H9 (cell line): Measurements from ENCODE around the gene ARHGAP27. TPM values are rescaled to one million over a fixed set of nuclear protein-coding genes. Genes with fewer than 3 reads are reported as not detected.

Source experiments
- DNase-seq: peaks from one replicate; pipeline ENCODE4 v3.0.0-alpha.2; 2017
- H2AFZ ChIP-seq: one replicate; pipeline ENCODE4 v1.6.1; 2013; ENCODE audit warnings: mild to moderate bottlenecking, low read length, control low read depth, moderate library complexity
- H2AK5ac ChIP-seq: 2 replicates; pipeline ENCODE4 v1.6.1; 2013; ENCODE audit warnings: low read length, control low read depth, mixed read lengths; ENCODE audit not compliant: insufficient read length
- H2BK120ac ChIP-seq: one replicate; pipeline ENCODE4 v1.6.1; 2013; ENCODE audit warnings: low read depth, mild to moderate bottlenecking, low read length, control low read depth, inconsistent platforms; ENCODE audit not compliant: poor library complexity, severe bottlenecking
- H2BK12ac ChIP-seq: 2 replicates; pipeline ENCODE4 v1.6.1; 2013; ENCODE audit warnings: low read length, control low read depth, mixed read lengths, low read depth; ENCODE audit not compliant: insufficient read length
- H2BK15ac ChIP-seq: 2 replicates; pipeline ENCODE4 v1.6.1; 2013; ENCODE audit warnings: low read depth, low read length, control low read depth
- H2BK20ac ChIP-seq: one replicate; pipeline ENCODE4 v1.6.1; 2013; ENCODE audit warnings: low read depth, mild to moderate bottlenecking, low read length, control low read depth, inconsistent platforms; ENCODE audit not compliant: poor library complexity, severe bottlenecking
- H2BK5ac ChIP-seq: 2 replicates; pipeline ENCODE4 v1.6.1; 2013; ENCODE audit warnings: low read length, control low read depth, mixed read lengths; ENCODE audit not compliant: insufficient read length
- H3K14ac ChIP-seq: 2 replicates; pipeline ENCODE4 v1.6.1; 2013; ENCODE audit warnings: low read length, control low read depth; ENCODE audit not compliant: insufficient read depth
- H3K18ac ChIP-seq: 2 replicates; pipeline ENCODE4 v1.6.1; 2013; ENCODE audit warnings: low read depth, mild to moderate bottlenecking, mixed read lengths, low read length, control low read depth; ENCODE audit not compliant: insufficient read length
- H3K23ac ChIP-seq: 2 replicates; pipeline ENCODE4 v1.6.1; 2013; ENCODE audit warnings: low read length, control low read depth, mixed read lengths, low read depth; ENCODE audit not compliant: insufficient read length
- H3K23me2 ChIP-seq: 2 replicates; pipeline ENCODE4 v1.6.1; 2013; ENCODE audit warnings: low read depth, mild to moderate bottlenecking, mixed read lengths, low read length, control low read depth; ENCODE audit not compliant: insufficient read length, poor library complexity, severe bottlenecking
- H3K27ac ChIP-seq: 2 replicates; pipeline ENCODE4 v1.5.1; 2013; ENCODE audit warnings: low read length, control low read depth, mixed read lengths, low read depth; ENCODE audit not compliant: insufficient read length
- H3K27me3 ChIP-seq: 2 replicates; pipeline ENCODE4 v1.6.1; 2013; ENCODE audit warnings: low read length, control low read depth, inconsistent platforms; ENCODE audit not compliant: insufficient read depth
- H3K4ac ChIP-seq: 2 replicates; pipeline ENCODE4 v1.6.1; 2013; ENCODE audit warnings: low read depth, mild to moderate bottlenecking, control low read depth, inconsistent platforms, low read length, moderate library complexity
- H3K4me1 ChIP-seq: 2 replicates; pipeline ENCODE4 v1.6.1; 2013; ENCODE audit warnings: low read length, control low read depth, inconsistent platforms; ENCODE audit not compliant: insufficient read depth
- H3K4me2 ChIP-seq: 2 replicates; pipeline ENCODE4 v1.6.1; 2013; ENCODE audit warnings: low read length, control low read depth, mixed read lengths; ENCODE audit not compliant: insufficient read length, insufficient read depth
- H3K56ac ChIP-seq: 2 replicates; pipeline ENCODE4 v1.6.1; 2013; ENCODE audit warnings: low read depth, mild to moderate bottlenecking, mixed read lengths, low read length, control low read depth; ENCODE audit not compliant: insufficient read length
- H3K79me1 ChIP-seq: 2 replicates; pipeline ENCODE4 v1.6.1; 2013; ENCODE audit warnings: low read depth, mild to moderate bottlenecking, moderate library complexity, low read length, control low read depth, inconsistent platforms; ENCODE audit not compliant: insufficient read depth, poor library complexity, severe bottlenecking
- H3K79me2 ChIP-seq: 2 replicates; pipeline ENCODE4 v1.6.1; 2013; ENCODE audit warnings: low read length, control low read depth, inconsistent platforms; ENCODE audit not compliant: insufficient read depth
- H3K9ac ChIP-seq: 2 replicates; pipeline ENCODE4 v1.6.1; 2013; ENCODE audit warnings: low read length, control low read depth, mixed read lengths; ENCODE audit not compliant: insufficient read length; ENCODE audit errors: extremely low read depth
- H3K9me3 ChIP-seq: one replicate; pipeline ENCODE4 v1.6.1; 2013; ENCODE audit warnings: low read depth, low read length, inconsistent platforms; ENCODE audit not compliant: control insufficient read depth
- H3T11ph ChIP-seq: one replicate; pipeline ENCODE4 v1.6.1; 2013; ENCODE audit warnings: mild to moderate bottlenecking, low read length, control low read depth, inconsistent platforms
- H4K20me1 ChIP-seq: one replicate; pipeline ENCODE4 v1.6.1; 2013; ENCODE audit not compliant: control insufficient read depth, insufficient read length, insufficient read depth
- H4K5ac ChIP-seq: 2 replicates; pipeline ENCODE4 v1.6.1; 2013; ENCODE audit warnings: low read depth, mild to moderate bottlenecking, mixed read lengths, low read length, control low read depth; ENCODE audit not compliant: insufficient read length
- H4K8ac ChIP-seq: replicated peaks from 2 replicates; pipeline ENCODE4 v1.6.1; 2013; ENCODE audit warnings: low read length, control low read depth, mixed read lengths, low read depth; ENCODE audit not compliant: insufficient read length
- H4K91ac ChIP-seq: 2 replicates; pipeline ENCODE4 v1.6.1; 2013; ENCODE audit warnings: low read depth, mild to moderate bottlenecking, moderate library complexity, mixed read lengths, low read length, control low read depth; ENCODE audit not compliant: insufficient read length
- H3K27ac Mint-ChIP-seq, 3 experiments: 2 replicates in 2 of 3; 3 replicates in 1 of 3; pipeline ENCODE4 v1.8.0; 2020 to 2021; ENCODE audit warnings: mixed read lengths in 3 of 3, mild to moderate bottlenecking in 1 of 3, moderate library complexity in 1 of 3
- H3K27me3 Mint-ChIP-seq: 2 replicates; pipeline ENCODE4 v1.8.0; 2021; ENCODE audit warnings: low read depth, mild to moderate bottlenecking, moderate library complexity, mixed read lengths
- H3K36me3 Mint-ChIP-seq, 3 experiments: 2 replicates in 2 of 3; 3 replicates in 1 of 3; pipeline ENCODE4 v1.8.0; 2020 to 2021; ENCODE audit warnings: low read depth in 3 of 3, mixed read lengths in 3 of 3; ENCODE audit not compliant: insufficient read depth in 1 of 3
- H3K4me1 Mint-ChIP-seq, 2 experiments: 2 replicates each; pipeline ENCODE4 v1.8.0; 2020; ENCODE audit warnings: mixed read lengths in 2 of 2
- H3K4me3 Mint-ChIP-seq, 2 experiments: 2 replicates in 1 of 2; 3 replicates in 1 of 2; pipeline ENCODE4 v1.8.0; 2020 to 2021; ENCODE audit warnings: mild to moderate bottlenecking in 2 of 2, mixed read lengths in 2 of 2, moderate library complexity in 1 of 2
- H3K9me3 Mint-ChIP-seq, 2 experiments: 2 replicates in 1 of 2; 3 replicates in 1 of 2; pipeline ENCODE4 v1.8.0; 2020; ENCODE audit warnings: mild to moderate bottlenecking in 2 of 2, mixed read lengths in 2 of 2, moderate library complexity in 1 of 2
- WGBS: extraction: QIAGEN DNeasy Blood & Tissue Kit; methylation state at CpG from one replicate; pipeline ENCODE4 v1.1.7; 2013; ENCODE audit warnings: missing lambda C conversion rate, low lambda C conversion rate, mixed read lengths; ENCODE audit not compliant: insufficient read length; ENCODE audit errors: extremely low coverage; 5-methylcytosine and 5-hydroxymethylcytosine counted together
- total RNA-seq: library from RNA; stranded (reverse); gene quantifications from 2 replicates; pipeline ENCODE4 v1.2.1, GENCODE V29; 2021
- TF ChIP-seq, protein P1 (sequence below): fragments of 200-600 bp; sonication (generic); conservative IDR thresholded peaks from 3 replicates; pipeline ENCODE4 v1.8.0; 2021; ENCODE audit warnings: antibody characterized with exemption, mild to moderate bottlenecking

The ARHGAP27 gene
- total RNA-seq, 1 experiment from 2014 or later = 9.9 TPM

DNA sequence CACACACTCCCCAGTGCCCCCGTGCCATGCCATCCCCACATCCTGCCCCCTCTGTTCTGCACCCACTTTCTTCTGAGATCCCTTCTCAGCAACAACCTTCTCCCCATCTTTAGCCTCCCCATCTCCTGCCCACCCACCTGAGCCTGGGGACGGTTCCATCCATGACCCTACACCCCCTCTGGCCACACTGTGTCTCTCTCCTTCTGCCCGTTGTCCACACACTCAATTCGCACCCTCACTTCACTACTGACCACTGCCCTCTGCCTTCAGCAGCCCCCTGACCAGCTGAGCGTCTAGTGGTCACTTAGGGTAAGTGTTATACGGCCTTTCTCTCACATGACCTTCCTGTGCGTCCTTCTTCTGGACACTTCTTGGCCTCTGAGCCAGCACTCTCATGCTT is 6.1 kb downstream of the ARHGAP27 start:
- no peak overlapping the region for H2BK20ac ChIP-seq
- no peak overlapping the region for H2AK5ac ChIP-seq
- no peak overlapping the region for H2BK120ac ChIP-seq
- H3T11ph ChIP-seq = no peak overlapping the region
- no peak overlapping the region for H3K27ac ChIP-seq
- H3K18ac ChIP-seq = no peak overlapping the region
- no peaks in the 10 kb centered on the region for H3K4me1 ChIP-seq
- H3K4me3 Mint-ChIP-seq = peak overlapping the region in 1 of 2 experiments; percentile 57; a peak in 1 of 5 replicates
- H3K79me2 ChIP-seq = no peaks in the 10 kb centered on the region
- TF ChIP-seq, protein P1, sequence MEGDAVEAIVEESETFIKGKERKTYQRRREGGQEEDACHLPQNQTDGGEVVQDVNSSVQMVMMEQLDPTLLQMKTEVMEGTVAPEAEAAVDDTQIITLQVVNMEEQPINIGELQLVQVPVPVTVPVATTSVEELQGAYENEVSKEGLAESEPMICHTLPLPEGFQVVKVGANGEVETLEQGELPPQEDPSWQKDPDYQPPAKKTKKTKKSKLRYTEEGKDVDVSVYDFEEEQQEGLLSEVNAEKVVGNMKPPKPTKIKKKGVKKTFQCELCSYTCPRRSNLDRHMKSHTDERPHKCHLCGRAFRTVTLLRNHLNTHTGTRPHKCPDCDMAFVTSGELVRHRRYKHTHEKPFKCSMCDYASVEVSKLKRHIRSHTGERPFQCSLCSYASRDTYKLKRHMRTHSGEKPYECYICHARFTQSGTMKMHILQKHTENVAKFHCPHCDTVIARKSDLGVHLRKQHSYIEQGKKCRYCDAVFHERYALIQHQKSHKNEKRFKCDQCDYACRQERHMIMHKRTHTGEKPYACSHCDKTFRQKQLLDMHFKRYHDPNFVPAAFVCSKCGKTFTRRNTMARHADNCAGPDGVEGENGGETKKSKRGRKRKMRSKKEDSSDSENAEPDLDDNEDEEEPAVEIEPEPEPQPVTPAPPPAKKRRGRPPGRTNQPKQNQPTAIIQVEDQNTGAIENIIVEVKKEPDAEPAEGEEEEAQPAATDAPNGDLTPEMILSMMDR = no peak
- H3K9me3 Mint-ChIP-seq = peaks cover 5 to 7% of the 10 kb centered on the region in 2 experiments; a peak in 4 of 5 replicates
- H3K36me3 Mint-ChIP-seq = peaks cover 0 to 6% (median 3%) of the 10 kb centered on the region in 3 experiments; a peak in 4 of 7 replicates
- H3K4me1 Mint-ChIP-seq = peaks cover 30 to 43% of the 10 kb centered on the region in 2 experiments
- no peak overlapping the region for H3K9ac ChIP-seq
- WGBS = no CpG with 5 or more reads among the region's 7 CpGs
- no peak overlapping the region for H4K8ac ChIP-seq
- H3K56ac ChIP-seq = no peak overlapping the region
- H4K91ac ChIP-seq = no peak overlapping the region
- no peak overlapping the region for H2BK12ac ChIP-seq
- H2BK15ac ChIP-seq = no peak overlapping the region
- H3K27ac Mint-ChIP-seq = no peak overlapping the region
- H2AFZ ChIP-seq = no peak overlapping the region
- no peak overlapping the region for H3K14ac ChIP-seq
- no peak overlapping the region for H3K4ac ChIP-seq
- H4K5ac ChIP-seq = no peak overlapping the region
- no peak overlapping the region for H3K23ac ChIP-seq
- H3K23me2 ChIP-seq = peaks cover 11% of the 10 kb centered on the region
- H3K4me2 ChIP-seq = no peak overlapping the region
- no peaks in the 10 kb centered on the region for H3K79me1 ChIP-seq
- H3K27me3 Mint-ChIP-seq = peaks cover 54% of the 10 kb centered on the region
- H3K9me3 ChIP-seq = no peaks in the 10 kb centered on the region
- peaks cover 16% of the 10 kb centered on the region; the same call in 1 of the 2 replicates for H3K27me3 ChIP-seq
- H4K20me1 ChIP-seq = peaks cover 4% of the 10 kb centered on the region
- no peak for DNase-seq
- no peak overlapping the region for H2BK5ac ChIP-seq
